ENCODE results near the gene POLR1D.

GRCh38 chr13:27639186-27639585 is 17.5 kb downstream of the POLR1D start:
- TF ChIP-seq REST (IDR thresholded peaks at IDR 0.05) (no peak), ATF3 (IDR thresholded peaks at IDR 0.05) (no peak), SP1 (IDR thresholded peaks at IDR 0.05) (no peak), CTCF (IDR thresholded peaks at IDR 0.05; ENCODE audit: low read depth, low read length, missing input control) (no peak), JUND (IDR thresholded peaks at IDR 0.05) (no peak), RAD21 (IDR thresholded peaks at IDR 0.05) (no peak), HNF4G (IDR thresholded peaks at IDR 0.05) (no peak), ZBTB33 (IDR thresholded peaks at IDR 0.05) (no peak), MAX (IDR thresholded peaks at IDR 0.05) (no peak), EGR1 (IDR thresholded peaks at IDR 0.05; ENCODE audit: low read depth in 2 of 2) (no peak), YY1 (IDR thresholded peaks at IDR 0.05) (no peak)
